K562 (cell line): ENCODE data around the gene ZNF121. TPM values are rescaled to one million over a fixed set of nuclear protein-coding genes. Genes with fewer than 3 reads are reported as not detected.

Experiments
- C11orf30 ChIP-seq: fragments of 450-650 bp; IDR thresholded peaks from 2 replicates; pipeline ENCODE4 v1.6.1; 2016; ENCODE audit warnings: low read depth, mild to moderate bottlenecking
- CHD1 ChIP-seq: fragments of 200-600 bp; sonication (generic); IDR thresholded peaks from one replicate; pipeline ENCODE4 v1.6.1; 2012; ENCODE audit warnings: mild to moderate bottlenecking, moderate library complexity, low read length, inconsistent platforms
- ETV6 ChIP-seq, 3 experiments: fragments of 150-350 bp in 1 of 3; sonication (generic) in 1 of 3; formaldehyde crosslinking in 1 of 3; IDR thresholded peaks; 2 replicates each; pipeline versions ENCODE4 v1.6.1 to v1.8.0; 2014 to 2022; ENCODE audit warnings: borderline replicate concordance in 2 of 3, low read depth in 2 of 3, antibody characterized with exemption in 1 of 3, low read length in 1 of 3, mild to moderate bottlenecking in 1 of 3, missing genetic modification reagents in 1 of 3
- HEY1 ChIP-seq: fragments of 250-450 bp; sonication (Bioruptor Pico); IDR thresholded peaks from 2 replicates; pipeline ENCODE4 v1.5.0; 2020; ENCODE audit warnings: mild to moderate bottlenecking, moderate library complexity, borderline replicate concordance
- KAT8 ChIP-seq: fragments of 450-650 bp; IDR thresholded peaks from 2 replicates; pipeline ENCODE4 v1.6.1; 2016; ENCODE audit warnings: low read depth, mild to moderate bottlenecking
- MBD2 ChIP-seq: sonication (generic); IDR thresholded peaks from 2 replicates; pipeline ENCODE4 v1.6.1; 2016; ENCODE audit warnings: low read depth, borderline replicate concordance
- SMAD1 ChIP-seq: fragments of 150-350 bp; IDR thresholded peaks from 2 replicates; pipeline ENCODE4 v1.6.1; 2014; ENCODE audit warnings: low read length, low read depth; ENCODE audit not compliant: partially characterized antibody
- TFAM ChIP-seq: fragments of 250-450 bp; sonication (Bioruptor Pico); conservative IDR thresholded peaks from 2 replicates; pipeline ENCODE4 v1.5.0; 2021; ENCODE audit warnings: mild to moderate bottlenecking, moderate library complexity
- TRIM24 ChIP-seq, 2 experiments: fragments of 450-650 bp; IDR thresholded peaks; 2 replicates each; pipeline ENCODE4 v1.6.1; 2016
- TRIM28 ChIP-seq: fragments of 450-650 bp; IDR thresholded peaks from 2 replicates; pipeline ENCODE4 v1.6.1; 2017
- ZNF24 ChIP-seq: fragments of 450-650 bp; IDR thresholded peaks from 2 replicates; pipeline ENCODE4 v1.6.1; 2016
- polyA plus RNA-seq, 8 experiments: library from polyadenylated mRNA; depleted of rRNA in 4 of 8; stranded (reverse) in 5 of 8; unstranded in 3 of 8; fragments of >200 nt; fragmentation: Nextera tagmentation in 2 of 8; fragmentation: Illumina TruSeq in 1 of 8; extraction: Ambion mirVana in 2 of 8; extraction: Trizol in 1 of 8; gene quantifications; 2 replicates each; pipeline versions ENCODE4 v1.2.1 to v1.2.3, GENCODE V29; 2011 to 2014; ENCODE audit warnings: inconsistent platforms in 1 of 8, missing spikeins in 1 of 8
- total RNA-seq, 7 experiments: library from RNA; depleted of rRNA in 6 of 7; stranded (reverse); fragments of >200 nt in 6 of 7; fragmentation: Illumina TruSeq in 2 of 7; extraction: Trizol in 2 of 7; gene quantifications; 2 replicates each; pipeline versions ENCODE4 v1.2.1 to v1.2.3, GENCODE V29; 2011 to 2021; ENCODE audit warnings: low replicate concordance in 1 of 7
- TF ChIP-seq, protein P1 (sequence below), 2 experiments: fragments of 450-650 bp in 1 of 2; sonication (generic) in 1 of 2; formaldehyde crosslinking in 1 of 2; IDR thresholded peaks; 2 replicates each; pipeline versions ENCODE4 v1.7.1 to v1.9.0; 2016 to 2022; ENCODE audit warnings: inconsistent platforms in 1 of 2, mild to moderate bottlenecking in 1 of 2, missing genetic modification reagents in 1 of 2
- TF ChIP-seq, protein P2 (sequence below): fragments of 450-650 bp; formaldehyde crosslinking; conservative IDR thresholded peaks from 2 replicates; pipeline ENCODE4 v1.4.0; 2022; ENCODE audit warnings: mild to moderate bottlenecking, missing genetic modification characterization
- TF ChIP-seq, protein P3 (sequence below): sonication (generic); formaldehyde crosslinking; IDR thresholded peaks from 2 replicates; pipeline ENCODE4 v1.8.1; 2023; ENCODE audit warnings: mild to moderate bottlenecking, missing genetic modification reagents, moderate library complexity
- TF ChIP-seq, protein P4 (sequence below): fragments of 450-650 bp; formaldehyde crosslinking; IDR thresholded peaks from 2 replicates; pipeline ENCODE4 v1.4.0; 2022; ENCODE audit warnings: mild to moderate bottlenecking, moderate library complexity

The ZNF121 gene
- total and polyA plus RNA-seq, 9 of the 15 experiments (the other 6 are each of a cell fraction or from before 2014, with no cell fraction given) = 14.6 to 115 (median 33.4) TPM

DNA sequence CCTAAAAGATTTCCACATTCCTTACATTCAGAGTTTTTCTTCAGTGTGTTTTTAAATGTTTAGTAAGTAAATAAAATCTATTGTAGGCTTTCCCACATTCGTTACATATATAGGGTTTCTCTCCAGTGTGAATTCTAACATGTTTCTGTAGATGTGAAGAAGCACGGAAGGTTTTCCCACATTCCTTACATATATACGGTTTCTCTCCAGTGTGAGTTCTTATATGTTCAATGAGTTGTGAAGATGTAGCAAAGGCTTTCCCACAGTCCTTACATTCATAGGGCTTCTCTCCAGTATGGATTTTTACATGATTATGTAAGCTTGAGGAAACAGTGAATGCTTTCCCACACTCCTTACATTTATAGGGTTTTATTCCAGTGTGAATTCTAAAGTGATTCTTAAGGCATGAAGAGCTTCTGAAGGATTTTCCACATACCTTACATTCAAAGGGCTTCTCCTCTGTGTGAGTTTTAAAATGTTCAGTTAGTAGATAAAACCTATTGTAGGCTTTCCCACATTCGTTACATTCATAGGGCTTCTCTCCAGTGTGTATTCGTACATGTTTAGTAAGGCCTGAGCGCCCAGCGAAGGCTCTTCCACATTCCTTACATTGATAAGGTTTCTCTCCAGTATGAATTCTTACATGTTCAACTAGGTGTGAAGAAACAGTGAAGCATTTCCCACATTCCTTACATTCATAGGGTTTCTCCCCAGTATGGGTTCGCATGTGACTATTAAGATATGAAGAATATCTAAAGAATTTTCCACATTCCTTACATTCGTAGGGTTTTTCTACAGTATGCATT lies 18.2 kb downstream of the ZNF121 start (continued):
- TF ChIP-seq TRIM24 (IDR thresholded peaks at IDR 0.05) (peak in 1 of 2 experiments; percentile 58; a peak in 1 of 4 replicates), CHD1 (no peak), C11orf30 (no peak), TRIM28 (peak; percentile 98), SMAD1 (no peak), KAT8 (no peak), MBD2 (no peak), HEY1 (CRISPR knock-in tag) (no peak), ZNF24 (no peak), TFAM (no peak), ETV6 (IDR thresholded peaks at IDR 0.05; ENCODE audit: borderline replicate concordance in 1 of 2, low read depth in 2 of 2, low read length in 1 of 2) (no peak), ETV6 (CRISPR knock-in tag; IDR thresholded peaks at IDR 0.05; ENCODE audit: borderline replicate concordance) (no peak)
- TF ChIP-seq, protein P1, sequence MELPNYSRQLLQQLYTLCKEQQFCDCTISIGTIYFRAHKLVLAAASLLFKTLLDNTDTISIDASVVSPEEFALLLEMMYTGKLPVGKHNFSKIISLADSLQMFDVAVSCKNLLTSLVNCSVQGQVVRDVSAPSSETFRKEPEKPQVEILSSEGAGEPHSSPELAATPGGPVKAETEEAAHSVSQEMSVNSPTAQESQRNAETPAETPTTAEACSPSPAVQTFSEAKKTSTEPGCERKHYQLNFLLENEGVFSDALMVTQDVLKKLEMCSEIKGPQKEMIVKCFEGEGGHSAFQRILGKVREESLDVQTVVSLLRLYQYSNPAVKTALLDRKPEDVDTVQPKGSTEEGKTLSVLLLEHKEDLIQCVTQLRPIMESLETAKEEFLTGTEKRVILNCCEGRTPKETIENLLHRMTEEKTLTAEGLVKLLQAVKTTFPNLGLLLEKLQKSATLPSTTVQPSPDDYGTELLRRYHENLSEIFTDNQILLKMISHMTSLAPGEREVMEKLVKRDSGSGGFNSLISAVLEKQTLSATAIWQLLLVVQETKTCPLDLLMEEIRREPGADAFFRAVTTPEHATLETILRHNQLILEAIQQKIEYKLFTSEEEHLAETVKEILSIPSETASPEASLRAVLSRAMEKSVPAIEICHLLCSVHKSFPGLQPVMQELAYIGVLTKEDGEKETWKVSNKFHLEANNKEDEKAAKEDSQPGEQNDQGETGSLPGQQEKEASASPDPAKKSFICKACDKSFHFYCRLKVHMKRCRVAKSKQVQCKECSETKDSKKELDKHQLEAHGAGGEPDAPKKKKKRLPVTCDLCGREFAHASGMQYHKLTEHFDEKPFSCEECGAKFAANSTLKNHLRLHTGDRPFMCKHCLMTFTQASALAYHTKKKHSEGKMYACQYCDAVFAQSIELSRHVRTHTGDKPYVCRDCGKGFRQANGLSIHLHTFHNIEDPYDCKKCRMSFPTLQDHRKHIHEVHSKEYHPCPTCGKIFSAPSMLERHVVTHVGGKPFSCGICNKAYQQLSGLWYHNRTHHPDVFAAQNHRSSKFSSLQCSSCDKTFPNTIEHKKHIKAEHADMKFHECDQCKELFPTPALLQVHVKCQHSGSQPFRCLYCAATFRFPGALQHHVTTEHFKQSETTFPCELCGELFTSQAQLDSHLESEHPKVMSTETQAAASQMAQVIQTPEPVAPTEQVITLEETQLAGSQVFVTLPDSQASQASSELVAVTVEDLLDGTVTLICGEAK (IDR thresholded peaks at IDR 0.05) = no peak
- TF ChIP-seq, protein P1 (CRISPR knock-in tag; IDR thresholded peaks at IDR 0.05) = no peak
- TF ChIP-seq, protein P2, sequence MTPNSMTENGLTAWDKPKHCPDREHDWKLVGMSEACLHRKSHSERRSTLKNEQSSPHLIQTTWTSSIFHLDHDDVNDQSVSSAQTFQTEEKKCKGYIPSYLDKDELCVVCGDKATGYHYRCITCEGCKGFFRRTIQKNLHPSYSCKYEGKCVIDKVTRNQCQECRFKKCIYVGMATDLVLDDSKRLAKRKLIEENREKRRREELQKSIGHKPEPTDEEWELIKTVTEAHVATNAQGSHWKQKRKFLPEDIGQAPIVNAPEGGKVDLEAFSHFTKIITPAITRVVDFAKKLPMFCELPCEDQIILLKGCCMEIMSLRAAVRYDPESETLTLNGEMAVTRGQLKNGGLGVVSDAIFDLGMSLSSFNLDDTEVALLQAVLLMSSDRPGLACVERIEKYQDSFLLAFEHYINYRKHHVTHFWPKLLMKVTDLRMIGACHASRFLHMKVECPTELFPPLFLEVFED = no peak
- TF ChIP-seq, protein P3, sequence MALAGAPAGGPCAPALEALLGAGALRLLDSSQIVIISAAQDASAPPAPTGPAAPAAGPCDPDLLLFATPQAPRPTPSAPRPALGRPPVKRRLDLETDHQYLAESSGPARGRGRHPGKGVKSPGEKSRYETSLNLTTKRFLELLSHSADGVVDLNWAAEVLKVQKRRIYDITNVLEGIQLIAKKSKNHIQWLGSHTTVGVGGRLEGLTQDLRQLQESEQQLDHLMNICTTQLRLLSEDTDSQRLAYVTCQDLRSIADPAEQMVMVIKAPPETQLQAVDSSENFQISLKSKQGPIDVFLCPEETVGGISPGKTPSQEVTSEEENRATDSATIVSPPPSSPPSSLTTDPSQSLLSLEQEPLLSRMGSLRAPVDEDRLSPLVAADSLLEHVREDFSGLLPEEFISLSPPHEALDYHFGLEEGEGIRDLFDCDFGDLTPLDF = no peak
- TF ChIP-seq, protein P4, sequence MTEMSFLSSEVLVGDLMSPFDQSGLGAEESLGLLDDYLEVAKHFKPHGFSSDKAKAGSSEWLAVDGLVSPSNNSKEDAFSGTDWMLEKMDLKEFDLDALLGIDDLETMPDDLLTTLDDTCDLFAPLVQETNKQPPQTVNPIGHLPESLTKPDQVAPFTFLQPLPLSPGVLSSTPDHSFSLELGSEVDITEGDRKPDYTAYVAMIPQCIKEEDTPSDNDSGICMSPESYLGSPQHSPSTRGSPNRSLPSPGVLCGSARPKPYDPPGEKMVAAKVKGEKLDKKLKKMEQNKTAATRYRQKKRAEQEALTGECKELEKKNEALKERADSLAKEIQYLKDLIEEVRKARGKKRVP (CRISPR knock-in tag) = no peak
